ENCODE measurements around the gene ASMTL.
"Not testable (repeated sequence)": the region's sequence is repeated elsewhere in the genome, so short reads cannot be mapped to it uniquely, and the experiment has no call there.

ASMTL gene

GRCh38 chrX:1449036-1449822 is 3.5 kb downstream of the ASMTL start:
- DNase-seq (ENCODE audit: low spot score in 2 of 2) (peak; percentile 9), ATAC-seq (replicated peaks; ENCODE audit: extremely low read depth, poor library complexity, severe bottlenecking) (no peak)
- peaks cover 46% of the 10 kb centered on the region for H3K36me3 Mint-ChIP-seq (ENCODE audit: insufficient read depth)
- H3K27me3 Mint-ChIP-seq = no peaks in the 10 kb centered on the region
- peaks cover 48% of the 10 kb centered on the region for H3K4me1 Mint-ChIP-seq
- peaks cover 33% of the 10 kb centered on the region for H3K9me3 Mint-ChIP-seq
- no peak overlapping the region for H3K4me3 Mint-ChIP-seq
- H3K27ac Mint-ChIP-seq (ENCODE audit: low read depth) = no peak overlapping the region

- not testable (repeated sequence) for H3K4me3 Mint-ChIP-seq; H3K27me3 Mint-ChIP-seq; H3K27ac Mint-ChIP-seq (ENCODE audit: low read depth); ATAC-seq (replicated peaks; ENCODE audit: extremely low read depth, poor library complexity, severe bottlenecking); DNase-seq (ENCODE audit: low spot score in 2 of 2)
- H3K4me1 Mint-ChIP-seq = peaks cover 53% of the 10 kb centered on the region
- peaks cover 39% of the 10 kb centered on the region for H3K9me3 Mint-ChIP-seq
- peaks cover 47% of the 10 kb centered on the region for H3K36me3 Mint-ChIP-seq (ENCODE audit: insufficient read depth)
These were observed 4.1 kb downstream of the ASMTL start for GRCh38 chrX:1448573-1449001.

- H3K36me3 Mint-ChIP-seq (ENCODE audit: insufficient read depth) = peaks cover 45% of the 10 kb centered on the region
- DNase-seq (ENCODE audit: low spot score in 2 of 2) = peak in 1 of 2 donors; percentile 8
- H3K9me3 Mint-ChIP-seq = peaks cover 42% of the 10 kb centered on the region
- not testable (repeated sequence) for H3K27me3 Mint-ChIP-seq; H3K4me3 Mint-ChIP-seq; H3K27ac Mint-ChIP-seq (ENCODE audit: low read depth); ATAC-seq (replicated peaks; ENCODE audit: extremely low read depth, poor library complexity, severe bottlenecking)
- H3K4me1 Mint-ChIP-seq = peaks cover 54% of the 10 kb centered on the region
These were observed 4.6 kb downstream of the ASMTL start for GRCh38 chrX:1447969-1448572.

GRCh38 chrX:1446984-1447968 is 5.4 kb downstream of the ASMTL start:
- peak; percentile 12 to 13 for DNase-seq (ENCODE audit: low spot score in 2 of 2)
- not testable (repeated sequence) for H3K27me3 Mint-ChIP-seq; ATAC-seq (replicated peaks; ENCODE audit: extremely low read depth, poor library complexity, severe bottlenecking)
- Mint-ChIP-seq H3K27ac (ENCODE audit: low read depth) (peak overlapping the region; percentile 17), H3K9me3 (peaks cover 42% of the 10 kb centered on the region), H3K4me3 (peak overlapping the region; percentile 6), H3K4me1 (peaks cover 54% of the 10 kb centered on the region), H3K36me3 (ENCODE audit: insufficient read depth) (peaks cover 43% of the 10 kb centered on the region)

- Mint-ChIP-seq H3K4me3 (no peak overlapping the region), H3K9me3 (peaks cover 42% of the 10 kb centered on the region), H3K27ac (ENCODE audit: low read depth) (peak overlapping the region; percentile 87), H3K27me3 (no peaks in the 10 kb centered on the region), H3K4me1 (peaks cover 36% of the 10 kb centered on the region), H3K36me3 (ENCODE audit: insufficient read depth) (peaks cover 40% of the 10 kb centered on the region)
- DNase-seq (ENCODE audit: low spot score in 2 of 2) (peak in 1 of 2 donors; percentile 8), ATAC-seq (replicated peaks; ENCODE audit: extremely low read depth, poor library complexity, severe bottlenecking) (no peak)
These were observed 7.9 kb downstream of the ASMTL start for GRCh38 chrX:1444561-1445500.

GRCh38 chrX:1443496-1444075 is 9.1 kb downstream of the ASMTL start:
- no peak overlapping the region for H3K4me3 Mint-ChIP-seq
- peak overlapping the region; percentile 87 for H3K27ac Mint-ChIP-seq (ENCODE audit: low read depth)
- peaks cover 34% of the 10 kb centered on the region for H3K9me3 Mint-ChIP-seq
- DNase-seq (ENCODE audit: low spot score in 2 of 2) (peak in 1 of 2 donors; percentile 8), ATAC-seq (replicated peaks; ENCODE audit: extremely low read depth, poor library complexity, severe bottlenecking) (no peak)
- H3K36me3 Mint-ChIP-seq (ENCODE audit: insufficient read depth) = peaks cover 40% of the 10 kb centered on the region
- peaks cover 23% of the 10 kb centered on the region for H3K4me1 Mint-ChIP-seq
- H3K27me3 Mint-ChIP-seq = no peaks in the 10 kb centered on the region

- Mint-ChIP-seq H3K36me3 (ENCODE audit: insufficient read depth) (peaks cover 40% of the 10 kb centered on the region), H3K27ac (ENCODE audit: low read depth) (no peak overlapping the region), H3K9me3 (peaks cover 27% of the 10 kb centered on the region), H3K4me1 (peaks cover 20% of the 10 kb centered on the region), H3K27me3 (no peaks in the 10 kb centered on the region), H3K4me3 (no peak overlapping the region)
- DNase-seq (ENCODE audit: low spot score in 2 of 2) (no peak), ATAC-seq (replicated peaks; ENCODE audit: extremely low read depth, poor library complexity, severe bottlenecking) (no peak)
These were observed 9.9 kb downstream of the ASMTL start for GRCh38 chrX:1442724-1443367.

- Mint-ChIP-seq H3K36me3 (ENCODE audit: insufficient read depth) (peaks cover 44% of the 10 kb centered on the region), H3K4me1 (peaks cover 20% of the 10 kb centered on the region), H3K4me3 (no peak overlapping the region), H3K9me3 (peaks cover 22% of the 10 kb centered on the region), H3K27ac (ENCODE audit: low read depth) (no peak overlapping the region), H3K27me3 (no peaks in the 10 kb centered on the region)
- DNase-seq (ENCODE audit: low spot score in 2 of 2) (peak in 1 of 2 donors; percentile 10), ATAC-seq (replicated peaks; ENCODE audit: extremely low read depth, poor library complexity, severe bottlenecking) (no peak)
These were observed 10.6 kb downstream of the ASMTL start for GRCh38 chrX:1442016-1442665.

- ATAC-seq (replicated peaks; ENCODE audit: extremely low read depth, poor library complexity, severe bottlenecking) (no peak), DNase-seq (ENCODE audit: low spot score in 2 of 2) (no peak)
- Mint-ChIP-seq H3K36me3 (ENCODE audit: insufficient read depth) (peaks cover 41% of the 10 kb centered on the region), H3K9me3 (peaks cover 26% of the 10 kb centered on the region), H3K27me3 (no peaks in the 10 kb centered on the region), H3K4me3 (no peak overlapping the region), H3K27ac (ENCODE audit: low read depth) (peak overlapping the region; percentile 25), H3K4me1 (peaks cover 13% of the 10 kb centered on the region)
These were observed 12.2 kb downstream of the ASMTL start for GRCh38 chrX:1440506-1440905.

GRCh38 chrX:1435241-1435895 is 17.3 kb downstream of the ASMTL start:
- DNase-seq (ENCODE audit: low spot score in 2 of 2) = no peak
- H3K36me3 Mint-ChIP-seq (ENCODE audit: insufficient read depth) = peaks cover 42% of the 10 kb centered on the region
- H3K4me3 Mint-ChIP-seq = no peak overlapping the region
- H3K9me3 Mint-ChIP-seq = peaks cover 8% of the 10 kb centered on the region
- ATAC-seq (replicated peaks; ENCODE audit: extremely low read depth, poor library complexity, severe bottlenecking) = no peak
- no peaks in the 10 kb centered on the region for H3K27me3 Mint-ChIP-seq
- no peaks in the 10 kb centered on the region for H3K4me1 Mint-ChIP-seq
- H3K27ac Mint-ChIP-seq (ENCODE audit: low read depth) = no peak overlapping the region
